Omental fat pad (tissue), 4 donors: ENCODE results near the gene MEF2D. TPM values are rescaled to one million over a fixed set of nuclear protein-coding genes. Genes with fewer than 3 reads are reported as not detected.

Source experiments
- ATAC-seq: fragments of 150-250 bp; one replicate; pipeline ENCODE4 v1.9.1; 2016; ENCODE audit warnings: mild to moderate bottlenecking, moderate library complexity; ENCODE audit not compliant: low FRiP score
- DNase-seq: peaks from one replicate; pipeline ENCODE4 v3.0.0-alpha.2; 2019; ENCODE audit warnings: low spot score
- total RNA-seq, 4 donors: library from RNA; depleted of rRNA; stranded (reverse); fragments of >200 nt; gene quantifications; one replicate each; pipeline ENCODE4 v1.1.0, GENCODE V29; 2016
- TF ChIP-seq, protein P1 (sequence below), 3 donors: fragments of 450-650 bp; IDR thresholded peaks; one replicate each; pipeline ENCODE4 v1.5.1; 2016 to 2017; ENCODE audit warnings: antibody characterized with exemption in 3 of 3, mild to moderate bottlenecking in 3 of 3, moderate library complexity in 2 of 3

The MEF2D gene
- total RNA-seq, 4 donors from 2014 or later = 22.8 to 33.8 (median 28.1) TPM

DNA sequence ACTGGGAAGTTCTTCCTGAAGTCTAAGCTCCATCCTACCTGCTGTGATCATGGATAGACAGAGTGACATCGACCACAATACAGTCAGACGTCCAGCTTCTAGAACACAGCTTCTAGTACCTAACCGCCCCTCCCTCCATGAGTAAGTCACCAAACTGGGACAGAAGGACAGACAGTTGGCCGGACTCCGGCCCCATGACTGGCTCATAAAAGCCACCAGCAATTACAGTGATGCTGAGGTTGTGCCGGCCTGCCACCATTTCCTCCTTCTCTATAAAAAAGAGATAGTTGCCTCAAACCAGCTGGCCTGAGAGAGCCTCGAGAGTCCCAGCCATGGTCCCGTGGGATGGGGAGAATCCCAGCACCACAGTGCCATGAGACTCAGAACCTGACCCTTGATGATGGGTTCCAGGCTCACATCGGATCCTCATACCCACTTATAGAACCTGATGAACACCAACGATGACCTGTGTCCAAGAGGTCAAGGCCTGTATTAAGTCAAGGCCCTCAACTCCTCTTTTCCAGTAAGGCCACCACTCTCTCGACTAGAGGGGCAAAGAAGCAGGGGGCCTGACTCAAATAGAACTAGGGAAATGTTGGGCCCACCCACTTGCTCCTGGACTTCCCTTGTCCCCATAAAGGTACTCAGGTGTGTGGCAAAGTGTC lies 3.4 kb downstream of the MEF2D start:
- TF ChIP-seq, protein P1, sequence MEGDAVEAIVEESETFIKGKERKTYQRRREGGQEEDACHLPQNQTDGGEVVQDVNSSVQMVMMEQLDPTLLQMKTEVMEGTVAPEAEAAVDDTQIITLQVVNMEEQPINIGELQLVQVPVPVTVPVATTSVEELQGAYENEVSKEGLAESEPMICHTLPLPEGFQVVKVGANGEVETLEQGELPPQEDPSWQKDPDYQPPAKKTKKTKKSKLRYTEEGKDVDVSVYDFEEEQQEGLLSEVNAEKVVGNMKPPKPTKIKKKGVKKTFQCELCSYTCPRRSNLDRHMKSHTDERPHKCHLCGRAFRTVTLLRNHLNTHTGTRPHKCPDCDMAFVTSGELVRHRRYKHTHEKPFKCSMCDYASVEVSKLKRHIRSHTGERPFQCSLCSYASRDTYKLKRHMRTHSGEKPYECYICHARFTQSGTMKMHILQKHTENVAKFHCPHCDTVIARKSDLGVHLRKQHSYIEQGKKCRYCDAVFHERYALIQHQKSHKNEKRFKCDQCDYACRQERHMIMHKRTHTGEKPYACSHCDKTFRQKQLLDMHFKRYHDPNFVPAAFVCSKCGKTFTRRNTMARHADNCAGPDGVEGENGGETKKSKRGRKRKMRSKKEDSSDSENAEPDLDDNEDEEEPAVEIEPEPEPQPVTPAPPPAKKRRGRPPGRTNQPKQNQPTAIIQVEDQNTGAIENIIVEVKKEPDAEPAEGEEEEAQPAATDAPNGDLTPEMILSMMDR (IDR thresholded peaks at IDR 0.05) = no peak
- ATAC-seq (no peak), DNase-seq (no peak)

DNA sequence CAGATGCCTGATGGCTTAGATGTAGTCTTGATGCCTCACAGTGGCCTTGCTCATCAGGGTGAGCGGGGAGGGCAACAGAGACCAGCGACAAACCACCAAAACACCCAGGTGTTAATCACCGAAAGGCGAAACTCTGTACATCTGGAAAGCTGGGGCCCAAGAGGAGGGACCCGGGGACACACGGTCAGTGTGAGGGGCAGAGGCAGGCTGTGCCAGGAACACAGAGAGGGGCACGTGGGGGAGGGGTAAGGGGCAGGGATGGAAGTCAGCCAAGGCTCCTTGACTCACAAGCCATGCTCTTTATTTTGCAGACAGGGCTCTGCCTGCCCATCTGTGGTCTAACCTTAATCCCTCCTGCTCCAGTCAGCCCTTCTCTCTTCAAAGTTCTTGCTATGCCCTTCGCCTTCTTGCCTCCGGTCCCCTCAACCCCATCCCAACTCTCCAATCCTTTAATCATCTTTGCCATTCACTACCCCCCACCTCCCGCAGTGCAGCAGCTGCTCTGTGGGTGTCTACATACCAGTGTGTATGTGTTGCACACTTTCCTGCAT lies 4.3 kb downstream of the MEF2D start:
- ATAC-seq (no peak), DNase-seq (no peak)
- TF ChIP-seq, protein P1 (IDR thresholded peaks at IDR 0.05) = no peak

DNA sequence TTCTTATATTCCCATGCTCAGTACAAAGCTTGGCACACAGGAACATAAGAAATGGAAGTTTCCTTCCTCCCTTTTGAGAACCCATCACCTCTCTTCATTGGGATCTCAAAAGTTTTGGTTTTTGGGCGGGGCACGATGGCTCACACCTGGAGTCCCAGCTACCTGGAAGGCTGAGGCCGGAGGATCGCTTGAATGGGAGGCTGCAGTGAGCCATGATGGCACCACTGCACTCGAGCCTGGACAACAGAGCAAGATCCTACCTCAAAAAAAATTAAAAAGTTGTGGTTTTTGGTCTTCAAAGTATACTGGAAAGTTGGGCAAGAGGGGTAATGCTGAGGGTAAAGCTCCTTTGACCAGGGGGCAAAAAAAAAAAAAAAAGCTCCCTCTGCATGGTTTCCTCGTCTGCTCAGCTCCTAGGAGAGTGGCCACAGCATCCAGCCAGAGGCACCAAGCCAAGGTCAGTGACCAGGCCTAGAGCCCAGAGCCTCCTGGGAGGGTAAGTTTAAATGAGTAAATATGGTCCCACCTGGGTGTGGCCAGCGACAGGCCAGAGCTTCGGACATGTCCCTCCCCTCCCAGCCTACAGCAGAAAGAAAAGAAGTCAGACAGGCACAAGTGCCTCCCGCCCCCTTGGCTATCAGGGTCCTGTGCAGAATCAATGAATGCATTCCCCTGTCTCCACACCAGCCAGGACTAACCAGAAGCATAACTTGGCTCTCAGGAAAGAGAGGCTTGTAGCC lies 5.0 kb downstream of the MEF2D start:
- TF ChIP-seq, protein P1 (IDR thresholded peaks at IDR 0.05) = no peak
- no peak for ATAC-seq

DNA sequence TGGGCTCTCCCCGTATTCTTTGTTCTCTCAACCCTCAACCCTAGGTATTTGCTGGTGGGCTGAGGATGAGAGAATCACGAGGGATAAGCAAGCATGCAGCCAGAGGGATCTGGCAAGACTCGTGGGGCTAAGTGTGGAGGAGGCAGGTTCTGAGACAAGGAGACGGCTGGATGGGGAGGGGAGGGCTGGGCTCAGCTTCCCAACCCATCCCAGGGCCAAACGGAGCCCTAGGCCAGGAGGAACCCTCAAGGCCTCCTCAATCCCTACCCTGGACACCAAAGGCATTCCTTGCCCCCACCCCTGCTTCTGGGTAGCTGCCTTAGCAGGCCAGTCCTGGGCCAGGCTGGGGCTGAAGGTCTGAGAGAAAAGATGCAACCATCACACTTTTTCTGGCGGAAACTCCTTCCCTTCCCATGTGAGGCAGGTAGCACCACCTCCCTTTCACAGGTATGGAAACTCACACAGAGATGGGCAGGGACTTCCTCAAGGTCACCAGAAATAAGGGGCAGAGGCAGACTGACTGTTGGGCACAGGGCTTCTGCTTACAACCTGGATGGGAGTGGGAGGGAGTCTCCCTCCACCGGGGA lies 6.2 kb downstream of the MEF2D start:
- TF ChIP-seq, protein P1 (IDR thresholded peaks at IDR 0.05) = no peak
- ATAC-seq = no peak

More for the DNA sequence above, 5.0 kb downstream of the MEF2D start:
- no peak for DNase-seq

DNA sequence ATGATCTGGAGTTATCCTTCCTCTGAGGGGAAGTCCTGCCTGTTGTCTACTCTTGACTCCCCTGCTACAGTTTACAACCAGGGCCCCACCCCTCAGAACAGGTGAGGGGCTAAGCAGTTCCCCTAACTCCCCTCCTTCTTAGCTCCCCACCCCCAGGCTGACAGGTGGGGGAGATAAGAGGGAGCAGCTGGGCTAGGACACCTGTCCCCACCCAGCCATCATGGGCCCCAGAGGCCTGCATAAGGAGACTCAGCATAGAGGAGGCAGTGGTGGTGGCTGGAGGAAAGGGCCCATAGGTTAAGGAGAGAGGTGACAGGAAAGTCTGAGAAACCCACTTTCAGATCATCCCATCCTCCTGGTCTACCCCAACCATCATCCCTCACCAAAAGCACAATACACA lies 6.8 kb downstream of the MEF2D start:
- no peak for ATAC-seq
- DNase-seq = no peak
- TF ChIP-seq, protein P1 (IDR thresholded peaks at IDR 0.05) = no peak

More for the DNA sequence above, 6.2 kb downstream of the MEF2D start:
- no peak for DNase-seq

DNA sequence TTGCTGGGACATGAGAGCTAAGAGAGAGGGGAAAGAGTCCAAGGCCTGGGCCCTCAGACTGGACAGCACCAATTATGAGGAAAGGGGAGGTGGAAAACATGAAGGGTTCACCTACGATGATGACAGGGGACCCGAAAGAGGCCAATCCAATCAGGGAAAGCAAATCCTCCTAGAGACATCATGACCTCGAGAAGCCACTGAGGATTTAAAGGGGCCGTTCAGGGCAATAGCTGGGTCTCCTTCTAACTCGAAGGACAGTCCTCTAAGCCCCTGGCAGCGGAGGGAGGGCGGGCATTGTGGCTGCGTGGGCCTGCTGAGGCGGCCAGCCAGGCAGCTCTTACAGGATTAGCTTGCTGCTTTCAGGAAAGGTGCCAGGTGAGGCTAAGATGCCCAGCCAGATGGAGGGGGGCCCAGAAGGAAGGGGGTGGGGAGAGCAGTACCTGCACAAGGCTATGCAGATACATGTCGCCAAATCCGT lies 7.4 kb downstream of the MEF2D start:
- TF ChIP-seq, protein P1 (IDR thresholded peaks at IDR 0.05) = no peak
- ATAC-seq = no peak
- DNase-seq = no peak
